GM19455 (cell line): ENCODE results near the gene TDRD9.
"Not testable (repeated sequence)": the region's sequence is repeated elsewhere in the genome, so short reads cannot be mapped to it uniquely, and the experiment has no call there.

Source experiments
- ATAC-seq: cut with Tn5 transposase; IDR thresholded peaks from one replicate; pipeline ENCODE4 v1.9.1; 2021; ENCODE audit not compliant: unreplicated experiment

Gene TDRD9, protein sequence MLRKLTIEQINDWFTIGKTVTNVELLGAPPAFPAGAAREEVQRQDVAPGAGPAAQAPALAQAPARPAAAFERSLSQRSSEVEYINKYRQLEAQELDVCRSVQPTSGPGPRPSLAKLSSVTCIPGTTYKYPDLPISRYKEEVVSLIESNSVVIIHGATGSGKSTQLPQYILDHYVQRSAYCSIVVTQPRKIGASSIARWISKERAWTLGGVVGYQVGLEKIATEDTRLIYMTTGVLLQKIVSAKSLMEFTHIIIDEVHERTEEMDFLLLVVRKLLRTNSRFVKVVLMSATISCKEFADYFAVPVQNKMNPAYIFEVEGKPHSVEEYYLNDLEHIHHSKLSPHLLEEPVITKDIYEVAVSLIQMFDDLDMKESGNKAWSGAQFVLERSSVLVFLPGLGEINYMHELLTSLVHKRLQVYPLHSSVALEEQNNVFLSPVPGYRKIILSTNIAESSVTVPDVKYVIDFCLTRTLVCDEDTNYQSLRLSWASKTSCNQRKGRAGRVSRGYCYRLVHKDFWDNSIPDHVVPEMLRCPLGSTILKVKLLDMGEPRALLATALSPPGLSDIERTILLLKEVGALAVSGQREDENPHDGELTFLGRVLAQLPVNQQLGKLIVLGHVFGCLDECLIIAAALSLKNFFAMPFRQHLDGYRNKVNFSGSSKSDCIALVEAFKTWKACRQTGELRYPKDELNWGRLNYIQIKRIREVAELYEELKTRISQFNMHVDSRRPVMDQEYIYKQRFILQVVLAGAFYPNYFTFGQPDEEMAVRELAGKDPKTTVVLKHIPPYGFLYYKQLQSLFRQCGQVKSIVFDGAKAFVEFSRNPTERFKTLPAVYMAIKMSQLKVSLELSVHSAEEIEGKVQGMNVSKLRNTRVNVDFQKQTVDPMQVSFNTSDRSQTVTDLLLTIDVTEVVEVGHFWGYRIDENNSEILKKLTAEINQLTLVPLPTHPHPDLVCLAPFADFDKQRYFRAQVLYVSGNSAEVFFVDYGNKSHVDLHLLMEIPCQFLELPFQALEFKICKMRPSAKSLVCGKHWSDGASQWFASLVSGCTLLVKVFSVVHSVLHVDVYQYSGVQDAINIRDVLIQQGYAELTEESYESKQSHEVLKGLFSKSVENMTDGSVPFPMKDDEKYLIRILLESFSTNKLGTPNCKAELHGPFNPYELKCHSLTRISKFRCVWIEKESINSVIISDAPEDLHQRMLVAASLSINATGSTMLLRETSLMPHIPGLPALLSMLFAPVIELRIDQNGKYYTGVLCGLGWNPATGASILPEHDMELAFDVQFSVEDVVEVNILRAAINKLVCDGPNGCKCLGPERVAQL (N-terminal part only)

DNA sequence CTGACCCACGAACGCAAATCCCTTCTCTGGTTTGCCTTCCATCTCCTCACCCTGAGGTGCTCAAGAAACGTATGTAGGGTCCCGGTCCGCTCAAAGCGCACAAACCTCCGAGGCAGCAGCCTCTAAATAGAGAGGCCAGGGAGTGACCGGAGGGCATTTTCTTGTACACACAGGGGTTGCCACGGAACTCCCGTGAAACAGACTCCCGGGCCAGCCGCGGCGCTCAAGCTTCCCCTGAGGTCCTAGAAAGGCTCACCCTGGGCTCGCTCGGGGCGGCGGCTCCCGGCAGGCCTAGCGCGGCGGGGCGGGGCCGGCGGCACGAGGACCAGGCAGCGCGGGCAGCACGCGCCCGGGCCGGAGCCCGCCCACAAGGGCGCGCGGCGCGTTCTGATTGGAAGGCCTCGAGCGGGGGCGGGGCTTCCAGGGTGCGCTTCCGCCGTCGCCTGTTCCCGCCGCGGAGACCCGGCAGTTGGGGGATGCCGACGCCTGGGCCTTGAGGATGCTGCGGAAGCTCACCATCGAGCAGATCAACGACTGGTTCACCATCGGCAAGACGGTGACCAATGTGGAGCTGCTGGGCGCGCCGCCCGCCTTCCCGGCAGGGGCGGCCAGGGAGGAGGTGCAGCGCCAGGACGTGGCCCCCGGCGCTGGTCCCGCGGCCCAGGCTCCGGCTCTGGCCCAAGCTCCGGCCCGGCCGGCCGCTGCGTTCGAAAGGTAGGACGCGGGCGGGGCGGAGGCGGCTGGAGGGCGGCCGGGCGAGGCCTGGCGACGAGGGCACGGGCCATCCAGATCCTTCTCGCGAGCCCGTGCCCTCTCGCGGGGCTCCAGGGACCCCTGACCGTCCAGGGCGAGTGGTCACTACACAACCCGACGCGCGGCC lies at the start of gene TDRD9:
TSS of gene TDRD9 (plus strand) at position 446 of the 880 bp plus-strand sequence. CDS start at position 500, 54 bp downstream.
- ATAC-seq: no peak

DNA sequence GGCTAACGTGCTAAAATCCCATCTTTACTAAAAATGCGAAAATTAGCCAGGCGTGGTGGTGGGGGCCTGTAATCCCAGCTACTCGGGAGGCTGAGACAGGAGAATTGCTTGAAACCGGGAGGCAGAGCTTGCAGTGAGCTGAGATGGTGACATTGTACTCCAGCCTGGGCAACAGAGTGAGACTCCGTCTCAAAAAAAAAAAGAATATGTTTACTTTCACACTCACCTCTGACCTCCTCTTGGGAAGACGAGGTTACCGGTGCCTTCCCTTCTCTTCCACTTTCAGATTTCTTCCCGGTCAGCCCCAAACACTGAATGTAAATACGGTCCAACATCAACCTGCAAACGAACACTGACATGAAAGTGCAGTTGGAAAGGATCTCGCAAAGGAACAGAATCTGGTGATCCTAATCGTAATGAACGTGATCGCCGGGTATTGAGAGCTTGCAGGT lies 49.1 kb upstream of the TDRD9 start:
- no peak for ATAC-seq

DNA sequence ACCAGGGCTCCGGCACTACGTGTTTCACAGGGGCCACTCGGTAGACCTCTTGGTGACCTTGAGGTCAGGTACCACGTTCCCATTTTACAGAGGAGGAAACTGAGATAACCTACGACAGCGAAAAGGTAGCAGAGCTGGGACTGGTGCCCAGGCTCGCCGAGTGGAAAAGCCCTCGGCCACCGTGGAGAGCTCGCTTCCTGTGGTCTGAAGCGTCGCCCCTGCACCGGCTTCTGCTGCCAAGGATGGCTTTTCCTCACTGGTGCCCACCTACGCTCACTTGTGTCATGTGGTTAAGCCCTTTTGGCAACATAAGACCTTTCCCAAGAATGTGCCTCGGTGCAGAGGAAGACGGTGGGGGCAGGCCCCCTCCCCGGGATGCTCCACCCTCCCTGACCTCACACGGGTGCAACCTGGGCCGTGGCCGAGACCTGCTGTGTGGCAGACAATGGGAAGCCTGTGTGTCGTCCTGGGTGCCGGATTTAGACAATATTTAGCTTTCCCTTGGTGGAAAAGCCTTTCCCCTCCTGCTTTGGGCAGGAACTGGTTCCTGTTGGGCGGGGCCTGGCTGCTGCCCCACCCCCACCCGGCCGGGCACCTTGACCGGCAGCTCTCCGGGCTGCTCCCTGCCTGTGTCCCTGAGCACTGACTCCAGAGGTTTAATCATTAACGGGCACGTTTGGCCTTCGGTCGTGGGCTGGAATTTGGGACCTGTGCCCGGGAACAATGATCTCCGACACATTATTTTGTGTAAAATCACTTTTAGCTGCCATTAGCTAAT lies 48.5 kb upstream of the TDRD9 start:
- ATAC-seq: no peak

DNA sequence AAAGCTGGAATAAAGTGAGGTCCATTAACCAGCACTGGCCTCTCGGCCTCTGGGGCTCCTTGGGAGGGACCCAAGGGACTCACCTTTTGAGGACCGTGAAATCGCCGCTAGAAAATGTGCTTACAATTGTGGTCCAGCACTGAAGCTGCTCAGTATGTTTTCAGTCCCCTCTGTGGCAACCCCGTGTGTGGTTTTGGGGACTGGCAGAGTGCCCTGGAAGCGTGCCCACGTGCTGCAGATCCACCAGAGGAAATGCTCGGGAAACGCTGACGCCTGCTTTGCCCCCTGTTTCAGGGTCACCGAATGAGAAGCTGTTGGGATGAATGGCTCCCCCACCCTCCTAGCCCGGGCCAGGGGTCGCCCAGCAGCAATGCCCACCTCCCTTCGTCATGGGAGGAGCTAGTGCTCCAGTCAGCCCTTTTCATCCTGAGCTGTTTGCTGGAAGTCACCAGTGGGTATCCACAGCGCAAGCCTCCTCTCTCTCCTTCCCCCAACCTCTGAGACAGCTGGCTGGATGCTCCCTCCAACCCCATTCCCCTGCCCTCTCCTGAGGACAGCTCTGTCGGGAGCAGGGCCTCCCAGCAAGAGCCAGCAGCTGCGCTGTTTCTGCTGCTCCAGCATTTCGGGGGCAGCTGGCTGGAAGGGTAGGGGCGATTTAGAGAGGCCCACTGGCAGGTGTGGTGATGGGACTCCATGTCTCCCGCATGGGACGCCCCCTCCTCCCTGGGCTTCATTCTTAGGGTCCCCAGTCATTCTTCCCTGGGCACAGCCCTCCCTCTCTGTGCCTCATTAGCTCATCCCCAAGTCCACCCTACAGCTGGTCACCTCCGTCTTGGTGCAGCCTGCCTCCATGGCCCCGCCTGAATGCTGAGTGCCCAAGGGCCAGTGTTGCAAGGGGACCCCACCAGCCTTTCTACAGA lies 47.6 kb upstream of the TDRD9 start:
- no peak for ATAC-seq

DNA sequence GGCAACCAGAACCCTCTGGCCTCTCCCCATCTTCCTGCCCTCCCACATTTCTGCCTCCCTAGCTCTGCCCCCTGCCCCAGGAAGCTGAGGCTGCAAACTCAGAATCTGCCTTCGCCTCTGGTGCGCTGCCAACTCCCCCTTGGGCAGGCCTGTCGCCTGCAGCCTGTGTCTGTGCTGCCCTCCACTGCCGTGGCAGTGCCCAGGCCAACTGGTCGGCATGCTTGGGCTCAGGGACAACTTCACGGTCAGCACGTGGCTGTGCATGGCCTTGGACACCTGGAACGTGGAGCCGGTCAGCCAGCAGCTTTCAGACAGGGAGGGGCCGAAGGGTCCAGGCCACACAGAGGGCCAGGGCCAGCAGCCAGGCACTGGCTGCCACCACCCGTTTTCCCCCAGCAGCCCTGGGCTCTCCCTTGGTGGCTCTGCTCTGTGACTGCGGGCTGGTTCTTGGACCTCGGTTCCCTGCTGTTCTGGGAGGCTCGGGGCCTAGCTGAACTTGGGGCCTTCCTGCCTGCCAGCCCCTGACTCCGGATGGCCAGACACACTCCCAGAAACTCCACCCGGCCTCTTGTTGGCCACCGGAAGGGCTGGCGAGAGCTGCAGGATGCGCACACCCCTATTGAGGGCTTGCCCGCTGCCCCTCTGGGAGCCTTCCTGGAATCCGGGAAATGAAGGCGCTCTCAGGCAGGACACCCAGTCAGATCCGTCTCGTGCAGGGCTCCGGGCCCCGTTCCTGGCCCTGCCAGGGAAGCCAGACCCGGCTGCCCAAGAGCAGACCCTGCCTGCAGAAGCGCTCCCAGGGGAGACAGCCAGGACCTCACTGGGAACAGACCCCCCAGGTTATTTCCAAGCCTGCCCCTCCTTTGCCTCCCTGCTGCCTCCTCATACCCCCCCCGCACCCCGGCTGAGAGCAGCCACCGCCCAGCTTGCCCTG lies 46.7 kb upstream of the TDRD9 start:
- no peak for ATAC-seq

DNA sequence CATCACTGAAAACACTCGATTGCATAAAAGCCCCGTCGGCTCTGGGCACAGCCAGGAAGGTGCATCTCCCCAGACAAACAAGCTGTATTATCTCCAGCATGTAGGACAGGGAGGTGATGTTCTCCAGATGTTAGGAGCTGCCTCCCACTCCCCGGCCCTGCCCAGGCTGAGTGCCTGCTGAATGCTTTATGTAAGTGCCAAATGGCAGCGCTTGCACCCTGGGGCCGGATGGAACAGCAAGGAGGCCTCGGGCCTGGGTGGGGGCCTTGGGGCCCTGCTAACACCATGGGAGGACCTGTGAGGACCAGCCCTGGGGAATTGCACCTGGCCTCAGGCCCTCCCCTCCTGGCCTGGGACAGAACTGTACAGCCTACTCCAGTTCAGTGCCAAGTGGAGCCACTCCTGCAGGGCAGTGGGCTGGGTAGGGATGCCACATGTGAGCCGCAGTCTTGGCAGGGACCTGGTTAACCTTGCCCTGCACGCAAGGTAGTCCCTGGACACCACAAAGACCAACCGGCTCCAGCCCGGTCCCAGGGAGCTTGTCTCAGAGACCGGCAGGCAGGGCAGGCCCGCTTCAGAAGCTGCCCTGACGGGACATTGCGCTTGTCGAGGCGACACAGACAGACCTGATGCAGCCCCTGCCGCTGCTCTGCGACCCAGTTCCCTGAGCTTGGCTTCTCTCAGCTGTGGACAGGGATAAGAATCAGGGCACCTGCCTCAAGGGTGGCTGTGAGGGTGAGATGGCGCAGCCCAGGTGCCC lies 45.6 kb upstream of the TDRD9 start:
- ATAC-seq: no peak

DNA sequence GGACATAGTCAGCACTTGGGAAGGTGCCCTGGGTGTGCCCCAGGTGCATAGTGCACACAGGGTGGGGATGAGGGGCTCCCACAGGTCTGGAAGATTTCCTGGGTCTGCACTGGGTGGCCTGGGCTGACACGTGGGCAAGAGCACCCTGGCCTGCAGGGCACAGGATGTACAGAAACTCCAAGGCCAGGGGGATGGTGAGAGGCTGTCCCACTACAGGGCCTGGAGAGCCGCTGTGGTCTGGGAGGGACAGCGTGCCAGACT lies 45.1 kb upstream of the TDRD9 start:
- no peak for ATAC-seq

DNA sequence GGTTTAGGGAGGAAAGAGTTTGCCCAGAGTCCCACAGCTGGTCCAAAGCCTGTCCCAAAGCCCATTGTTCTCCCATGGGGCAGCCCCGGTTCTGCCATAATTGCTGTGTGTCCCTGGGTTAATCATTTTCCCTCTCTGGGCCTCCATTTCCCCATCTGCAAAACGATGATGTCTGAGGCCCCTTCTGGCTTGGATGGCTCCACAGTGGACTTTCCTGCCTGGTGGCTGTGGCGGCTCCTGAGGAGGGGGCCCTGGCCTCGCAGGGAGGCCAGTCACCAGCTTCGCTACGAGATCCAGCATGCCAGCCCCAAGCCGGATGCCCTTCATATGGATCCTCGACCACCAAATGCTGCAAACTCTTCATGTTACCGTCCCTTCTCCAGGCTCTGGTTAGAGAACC lies 43.4 kb upstream of the TDRD9 start:
- no peak for ATAC-seq

DNA sequence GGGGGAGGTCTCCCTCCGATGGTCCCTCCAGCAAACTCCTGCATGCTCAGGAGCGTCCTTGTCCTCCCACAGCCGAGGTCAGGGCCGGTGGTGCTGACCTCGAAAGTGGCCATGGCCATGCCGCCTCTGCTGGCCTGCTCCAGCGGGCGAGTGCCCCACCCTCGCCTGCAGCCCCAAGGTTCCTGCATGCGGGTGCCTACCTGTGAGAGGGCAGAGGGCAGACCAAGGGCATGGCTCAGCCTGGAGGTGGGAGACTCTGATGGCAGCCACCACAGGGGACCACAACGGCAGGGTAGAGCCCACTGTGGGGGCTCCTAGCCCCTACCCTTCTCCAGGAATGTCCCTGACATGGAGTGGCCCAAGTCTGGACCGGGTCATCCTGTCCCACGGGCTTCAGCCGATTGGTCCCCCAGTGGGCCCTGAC lies 42.7 kb upstream of the TDRD9 start:
- ATAC-seq: no peak

DNA sequence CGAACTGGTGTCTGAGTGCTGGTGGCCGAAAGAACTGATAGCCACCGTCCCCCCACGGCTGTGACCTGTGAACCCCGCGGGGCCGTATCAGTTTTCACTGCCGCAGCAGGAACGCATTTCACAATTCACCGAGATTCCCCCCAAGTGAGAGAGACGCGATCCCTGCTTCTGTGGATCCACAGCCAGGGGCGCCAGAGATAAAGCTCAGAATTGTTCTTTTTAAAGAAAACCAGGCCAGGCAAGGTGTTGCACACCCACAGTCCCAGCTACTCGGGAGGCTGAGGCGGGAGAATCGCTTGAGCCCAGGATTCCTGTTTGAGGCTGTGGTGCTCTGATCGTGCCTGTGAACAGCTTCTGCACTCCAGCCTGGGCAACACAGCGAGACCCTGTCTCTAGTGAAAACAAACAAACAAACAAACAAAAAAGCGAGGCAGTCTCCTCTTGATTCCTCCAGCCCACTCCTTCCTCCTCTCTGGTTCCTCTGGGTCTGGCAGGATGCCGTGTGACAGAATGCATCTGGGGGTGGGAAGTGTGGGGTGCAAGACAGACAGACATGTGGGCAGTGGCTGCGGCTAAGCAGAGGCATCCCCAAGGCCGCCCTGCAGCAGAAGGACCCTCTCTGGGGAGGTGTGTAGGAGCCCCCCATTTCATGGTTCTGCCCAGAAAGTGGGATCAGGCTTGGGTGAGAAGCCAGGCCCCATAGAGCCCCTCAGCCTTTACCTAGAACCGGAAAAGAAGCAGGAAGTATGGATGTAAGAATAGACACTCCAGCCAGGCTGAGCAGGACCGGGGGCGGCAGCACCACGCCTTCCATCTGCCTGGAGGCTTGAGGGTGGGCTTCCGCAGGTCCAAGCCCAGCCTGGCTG lies 41.7 kb upstream of the TDRD9 start:
- no peak for ATAC-seq

DNA sequence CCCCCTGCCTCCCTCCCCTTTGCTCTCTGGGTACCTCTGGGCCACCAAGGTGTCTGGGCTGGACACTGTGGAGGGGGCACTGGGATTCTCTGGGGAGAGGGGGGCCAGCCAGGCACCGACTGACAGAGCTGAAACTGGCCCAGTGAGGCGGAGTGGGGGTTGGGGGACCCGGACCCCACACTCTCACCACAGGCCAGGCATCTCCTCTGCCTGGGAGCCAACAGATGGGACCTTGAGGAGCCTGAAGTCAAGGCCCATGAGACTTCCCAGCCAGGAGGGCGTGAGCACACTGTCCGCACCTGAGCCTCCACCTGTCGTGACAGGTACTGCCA lies 41.1 kb upstream of the TDRD9 start:
- no peak for ATAC-seq

DNA sequence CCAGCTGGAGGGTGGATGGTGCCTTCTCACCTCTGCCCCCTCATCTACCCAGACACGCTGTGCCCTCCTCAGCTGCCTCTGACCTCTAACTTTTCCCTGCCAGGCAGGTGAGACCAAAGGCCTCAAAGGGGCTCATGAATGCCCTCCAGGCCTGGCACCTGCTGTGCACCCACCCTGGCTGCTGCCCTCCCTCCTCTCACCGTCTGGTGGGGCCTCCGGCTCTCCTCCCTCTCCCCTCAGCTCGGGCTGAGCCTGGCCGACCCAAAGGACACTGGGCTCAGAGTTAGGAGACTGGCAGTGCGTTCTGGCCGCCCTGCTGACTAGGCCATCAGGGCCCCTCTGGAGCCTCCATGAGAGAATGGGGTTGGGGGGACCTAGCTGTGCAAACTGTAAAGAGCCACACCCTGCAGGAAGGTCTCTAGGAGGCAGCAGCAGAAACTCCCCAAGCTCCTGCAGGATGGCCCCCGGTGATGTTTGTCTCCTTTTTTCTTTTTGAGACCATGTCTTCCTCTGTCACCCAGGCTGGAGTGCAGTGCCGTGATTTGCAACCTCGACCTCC lies 40.6 kb upstream of the TDRD9 start:
- no peak for ATAC-seq

DNA sequence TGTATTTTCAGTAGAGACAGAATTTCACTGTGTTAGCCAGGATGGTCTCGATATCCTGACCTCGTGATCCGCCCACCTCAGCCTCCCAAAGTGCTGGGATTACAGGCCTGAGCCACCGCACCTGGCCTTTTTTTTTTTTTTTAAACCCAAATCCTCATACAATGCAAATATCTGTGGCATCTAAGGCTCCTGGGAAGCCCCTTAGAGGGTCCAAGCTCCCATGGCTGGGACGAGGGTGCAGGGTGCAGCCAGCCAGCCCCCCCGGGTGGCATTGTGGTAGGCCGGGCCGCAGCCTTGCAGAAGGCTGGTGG lies 39.3 kb upstream of the TDRD9 start:
- ATAC-seq: not testable (repeated sequence)

DNA sequence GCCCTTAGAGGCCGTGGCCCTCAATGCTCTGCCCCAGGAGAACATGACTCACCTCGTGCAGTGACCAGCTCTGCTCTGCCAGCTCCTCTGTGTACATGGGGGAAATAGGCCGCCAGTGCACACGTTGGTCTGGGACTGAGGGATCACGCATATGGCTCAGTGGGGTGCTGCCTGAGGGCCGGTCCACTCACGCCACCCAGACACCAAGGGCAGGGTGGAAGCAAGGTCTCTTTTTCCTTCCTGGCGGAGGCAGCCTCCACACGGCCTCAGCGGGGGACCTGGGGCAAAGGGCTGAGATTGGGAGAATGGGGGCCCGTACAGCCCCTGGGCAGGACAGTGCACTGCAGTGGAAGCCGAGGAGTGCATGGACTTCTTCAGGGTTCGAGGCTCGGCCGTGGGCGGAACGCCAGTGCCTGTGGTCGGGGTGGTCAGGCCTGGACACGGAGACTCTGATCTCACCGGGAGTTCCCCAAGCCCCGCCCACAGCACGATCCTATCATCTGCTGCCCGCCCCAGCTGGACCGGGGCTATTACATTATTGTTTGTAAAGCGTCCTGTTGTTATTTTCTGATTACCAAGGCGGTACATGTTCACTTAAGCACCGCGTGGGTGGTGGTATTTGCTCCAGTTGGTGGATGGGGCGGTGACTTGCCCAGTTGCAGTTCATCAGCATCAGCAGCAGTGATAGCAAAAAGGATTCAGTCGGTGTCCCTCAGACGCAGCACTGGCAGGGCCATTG lies 38.8 kb upstream of the TDRD9 start:
- ATAC-seq: no peak

DNA sequence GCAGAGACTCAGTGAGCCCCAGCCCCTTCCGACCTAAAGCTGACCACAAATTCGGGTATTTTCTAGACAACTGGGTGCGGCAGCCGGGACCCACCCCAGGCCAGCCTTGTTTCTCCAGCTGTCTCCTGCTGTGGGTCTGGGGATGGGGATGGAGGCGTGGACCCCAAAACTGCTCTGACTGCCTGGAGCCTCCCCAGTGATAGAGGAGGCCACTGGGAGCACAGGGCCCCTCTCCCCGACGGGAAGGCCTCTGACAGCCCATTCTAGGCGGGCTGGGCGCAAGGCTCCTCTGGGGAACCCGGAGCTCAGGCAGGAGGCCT lies 38.2 kb upstream of the TDRD9 start:
- no peak for ATAC-seq
